ENCODE data around the gene FLII.
"Not testable (repeated sequence)": the region's sequence is repeated elsewhere in the genome, so short reads cannot be mapped to it uniquely, and the experiment has no call there.

FLII gene

DNA sequence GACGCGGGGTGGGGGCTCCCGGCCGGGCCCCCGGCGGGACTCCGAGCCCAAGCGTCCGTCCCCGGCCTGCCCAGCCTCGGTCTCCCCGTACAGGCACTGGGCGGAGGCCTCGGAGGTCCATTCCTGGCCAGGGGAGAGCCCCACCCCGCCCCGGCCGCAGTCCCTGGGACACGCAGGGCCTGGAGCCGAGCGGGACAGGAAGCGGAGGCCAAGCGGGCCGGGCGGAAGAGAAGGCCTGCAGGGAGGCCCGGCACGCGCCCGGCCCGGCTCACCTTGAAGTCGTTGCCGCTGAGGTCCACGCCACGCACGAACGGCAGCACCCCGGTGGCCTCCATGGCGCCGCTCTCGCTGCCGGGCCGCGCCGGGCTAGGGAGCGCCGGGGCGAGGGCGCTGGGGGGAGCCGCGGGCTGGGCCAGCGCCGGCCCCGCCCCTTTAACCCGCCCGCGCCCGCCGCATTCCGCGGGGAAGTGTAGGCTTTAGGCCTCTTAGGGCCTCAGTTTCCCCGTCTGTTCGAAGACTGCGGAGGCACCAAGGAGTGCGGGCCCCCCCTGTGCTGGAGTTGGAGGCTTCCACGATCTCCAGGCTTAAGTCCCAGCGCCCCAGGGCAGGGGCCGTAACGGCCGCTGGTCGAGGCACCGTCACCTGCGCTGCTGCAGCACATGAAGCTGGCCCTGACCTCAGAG is at the start of gene FLII:
TSS of gene FLII (minus strand) at position 383 of the 683 bp plus-strand sequence. CDS start at position 335, 48 bp downstream.
- peak; percentile 77 for DNase-seq (ENCODE audit: low spot score)

DNA sequence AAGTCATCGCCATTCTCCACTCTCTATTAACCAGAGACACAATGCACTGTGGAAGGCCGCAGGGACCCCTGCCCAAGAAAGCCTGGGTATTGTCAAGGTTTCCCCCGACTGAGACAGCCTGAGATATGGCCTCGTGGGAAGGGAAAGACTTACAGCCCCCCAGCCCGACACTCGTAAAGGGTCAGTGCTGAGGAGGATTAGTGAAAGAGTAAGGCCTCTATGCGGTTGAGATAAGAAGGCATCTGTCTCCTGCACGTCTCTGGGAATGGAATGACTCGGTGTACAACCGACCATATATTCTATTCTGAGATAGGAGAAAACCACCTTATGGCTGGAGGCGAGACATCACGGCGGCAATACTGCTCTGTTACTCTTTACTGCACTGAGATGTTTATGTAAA is 44.7 kb upstream of the FLII start:
- not testable (repeated sequence) for DNase-seq (ENCODE audit: low spot score)

- no peak for DNase-seq (ENCODE audit: low spot score)
Measured at GRCh38 chr17:18300725-18301480, 42.4 kb upstream of the FLII start.

- DNase-seq (ENCODE audit: low spot score) = not testable (repeated sequence)
Measured at GRCh38 chr17:18298061-18298460, 39.5 kb upstream of the FLII start.

- no peak for DNase-seq (ENCODE audit: low spot score)
Measured at GRCh38 chr17:18291718-18292540, 33.4 kb upstream of the FLII start.

DNA sequence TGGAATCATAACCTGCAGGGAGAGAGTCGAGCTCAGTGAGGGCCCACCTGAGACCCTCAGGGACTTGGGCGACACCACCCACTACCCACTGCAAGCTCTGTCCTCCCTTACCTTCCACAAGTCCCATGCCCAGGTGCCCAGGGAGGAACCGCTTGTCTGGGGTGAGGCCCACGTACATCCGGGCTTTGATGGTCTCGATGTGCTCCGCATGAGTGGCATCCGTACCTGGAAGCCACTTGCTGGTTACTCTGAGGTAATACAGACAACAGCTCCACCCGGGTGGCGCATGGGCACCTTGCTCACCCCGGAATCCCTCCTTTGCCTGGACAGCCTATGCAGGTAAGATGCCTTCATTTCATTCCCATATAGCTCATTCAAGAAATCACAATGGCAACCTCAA is 26.8 kb upstream of the FLII start:
- no peak for DNase-seq (ENCODE audit: low spot score)

DNA sequence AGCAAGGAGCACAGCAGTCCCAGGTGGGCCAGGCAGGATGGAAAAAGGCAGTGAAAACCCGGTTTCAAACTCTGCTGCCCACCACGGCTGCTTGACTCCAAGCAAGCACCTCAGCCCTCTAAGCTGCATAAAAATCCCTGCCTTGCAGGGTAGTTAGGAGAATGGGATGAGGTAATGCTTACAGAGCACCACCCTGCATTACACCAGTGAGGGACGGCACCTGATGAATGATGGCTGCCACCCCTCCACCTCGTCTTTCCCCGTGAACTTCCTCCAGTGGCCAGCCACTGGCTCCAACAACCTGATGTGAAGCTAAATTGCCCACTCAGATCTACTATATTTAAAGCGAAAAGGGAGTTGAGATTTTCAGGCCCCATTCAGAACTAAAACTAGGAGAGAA is 23.2 kb upstream of the FLII start:
- no peak for DNase-seq (ENCODE audit: low spot score)

GRCh38 chr17:18280766-18281371 is 22.3 kb upstream of the FLII start:
- DNase-seq (ENCODE audit: low spot score) = no peak

GRCh38 chr17:18280249-18280648 is 21.7 kb upstream of the FLII start:
- no peak for DNase-seq (ENCODE audit: low spot score)

DNA sequence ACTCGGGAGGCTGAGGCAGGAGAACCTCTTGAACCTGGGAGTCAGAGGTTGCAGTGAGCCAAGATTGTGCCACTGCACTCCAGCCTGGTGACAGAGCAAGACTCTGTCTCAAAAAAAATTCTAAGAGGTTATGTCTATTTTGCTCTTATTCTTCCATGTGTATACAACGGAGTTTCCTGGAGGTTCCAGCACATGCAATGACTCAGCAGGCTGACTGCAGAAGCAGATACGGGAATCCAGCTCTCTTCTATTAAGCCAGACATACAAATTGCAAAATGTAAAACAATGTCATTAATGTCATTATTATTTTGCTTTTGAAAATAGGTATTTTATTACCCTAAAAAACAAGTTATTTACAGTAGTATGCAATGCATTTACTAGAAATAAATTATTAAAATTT is 20.3 kb upstream of the FLII start:
- no peak for DNase-seq (ENCODE audit: low spot score)

DNA sequence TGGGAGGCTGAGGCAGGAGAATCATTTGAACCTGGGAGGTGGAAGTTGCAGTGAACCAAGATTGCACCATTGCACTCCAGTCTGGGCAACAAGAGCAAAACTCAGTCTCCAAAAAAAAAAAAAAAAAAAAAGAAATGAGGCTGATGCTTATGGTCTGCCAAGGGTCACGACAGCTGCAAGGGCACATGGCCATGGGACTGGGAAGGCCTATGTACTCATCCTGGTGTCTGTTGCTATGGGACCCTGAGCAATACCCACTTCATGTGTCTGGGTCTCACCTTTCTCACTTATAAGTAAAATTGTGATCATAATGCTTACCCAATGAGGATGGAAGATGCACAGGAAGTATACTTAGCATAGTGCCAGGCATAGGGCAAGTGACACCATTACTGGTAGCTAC is 18.5 kb upstream of the FLII start:
- no peak for DNase-seq (ENCODE audit: low spot score)

GRCh38 chr17:18270046-18270931 is 11.8 kb upstream of the FLII start:
- DNase-seq (ENCODE audit: low spot score) = no peak

GRCh38 chr17:18267927-18268711 is 9.6 kb upstream of the FLII start:
- DNase-seq (ENCODE audit: low spot score) = no peak

DNA sequence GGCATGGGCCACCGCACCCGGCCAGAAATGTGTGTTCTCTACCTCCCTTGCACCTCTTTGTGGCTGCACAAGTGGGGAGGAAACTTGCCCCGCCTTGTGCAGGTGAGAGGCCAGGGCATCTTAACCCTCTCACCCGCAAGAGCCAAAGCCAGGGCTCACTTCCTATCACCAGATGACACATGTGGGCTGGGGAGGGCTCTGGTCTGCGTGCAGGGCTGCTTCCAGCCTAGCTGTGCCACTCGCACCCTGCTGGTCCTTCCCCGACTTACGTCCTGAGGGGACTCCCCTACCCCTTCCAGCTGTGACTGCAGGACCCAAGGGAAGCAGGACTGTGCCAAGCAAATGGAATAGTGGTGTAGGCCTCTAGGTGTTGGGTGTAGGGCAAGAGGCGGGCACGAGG is 8.8 kb upstream of the FLII start:
- DNase-seq (ENCODE audit: low spot score) = no peak

DNA sequence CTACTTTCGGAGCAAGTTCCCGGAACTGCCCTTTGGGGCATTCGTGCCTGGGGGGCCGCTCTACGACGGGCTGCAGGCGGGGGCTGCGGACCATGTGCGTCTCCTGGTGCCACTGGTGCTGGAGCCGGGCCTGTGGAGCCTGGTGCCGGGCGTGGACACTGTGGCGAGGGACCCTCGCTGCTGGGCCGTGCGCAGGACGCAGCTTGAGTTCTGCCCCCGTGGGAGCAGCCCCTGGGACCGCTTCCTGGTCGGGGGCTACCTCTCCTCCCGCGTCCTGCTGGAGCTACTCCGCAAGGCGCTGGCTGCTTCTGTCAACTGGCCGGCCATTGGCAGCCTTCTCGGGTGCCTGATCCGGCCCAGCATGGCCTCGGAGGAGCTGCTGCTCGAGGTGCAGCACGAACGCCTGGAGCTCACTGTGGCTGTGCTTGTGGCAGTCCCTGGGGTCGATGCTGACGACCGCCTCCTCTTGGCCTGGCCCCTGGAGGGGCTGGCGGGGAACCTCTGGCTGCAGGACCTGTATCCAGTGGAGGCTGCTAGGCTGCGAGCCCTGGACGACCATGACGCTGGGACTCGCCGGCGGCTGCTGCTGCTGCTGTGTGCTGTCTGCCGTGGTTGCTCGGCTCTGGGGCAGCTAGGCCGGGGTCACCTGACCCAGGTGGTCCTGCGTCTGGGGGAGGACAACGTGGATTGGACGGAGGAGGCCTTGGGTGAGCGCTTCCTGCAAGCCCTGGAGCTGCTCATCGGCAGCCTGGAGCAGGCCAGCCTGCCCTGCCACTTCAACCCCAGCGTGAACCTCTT is 5.5 kb upstream of the FLII start:
- no peak for DNase-seq (ENCODE audit: low spot score)

DNA sequence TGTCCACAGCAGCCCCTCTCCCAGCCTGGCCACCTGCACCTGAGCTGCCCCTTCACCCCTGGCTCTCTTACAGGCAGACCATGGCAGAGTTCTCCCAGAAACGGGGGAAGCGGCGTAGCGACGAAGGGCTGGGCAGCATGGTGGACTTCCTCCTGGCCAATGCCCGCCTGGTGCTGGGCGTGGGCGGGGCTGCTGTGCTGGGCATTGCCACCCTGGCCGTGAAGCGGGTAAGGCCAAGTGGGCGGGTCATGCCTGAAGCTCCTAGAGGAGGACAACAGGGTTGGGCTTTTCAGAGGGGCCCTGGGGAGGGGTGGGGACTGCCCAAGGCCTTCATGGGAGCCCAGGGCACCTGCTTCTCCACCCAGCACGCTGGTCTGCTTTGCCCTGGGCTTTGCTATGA is 4.1 kb upstream of the FLII start:
- no peak for DNase-seq (ENCODE audit: low spot score)

- no peak for DNase-seq (ENCODE audit: low spot score)
Measured at GRCh38 chr17:18262111-18262510, 3.6 kb upstream of the FLII start.

DNA sequence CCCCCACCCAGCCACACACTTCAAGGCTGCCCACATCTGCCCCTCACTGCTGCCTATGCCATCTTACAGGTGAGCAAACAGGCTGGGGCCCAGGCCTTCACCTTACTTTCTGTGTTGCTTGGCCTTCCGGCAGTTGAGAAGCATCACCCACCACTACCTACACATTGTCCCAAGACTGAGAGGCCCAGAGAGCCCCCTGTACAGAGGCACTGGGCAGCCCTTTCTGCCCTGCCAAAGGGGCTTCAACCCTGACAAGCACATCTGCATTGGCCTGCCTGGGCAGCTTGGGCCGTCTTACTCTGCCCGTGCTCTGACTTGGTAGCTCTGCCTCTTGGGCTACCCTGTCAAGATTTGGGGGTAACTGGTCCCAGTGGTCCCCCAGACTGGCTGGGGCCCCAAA is 3.1 kb upstream of the FLII start:
- no peak for DNase-seq (ENCODE audit: low spot score)

DNA sequence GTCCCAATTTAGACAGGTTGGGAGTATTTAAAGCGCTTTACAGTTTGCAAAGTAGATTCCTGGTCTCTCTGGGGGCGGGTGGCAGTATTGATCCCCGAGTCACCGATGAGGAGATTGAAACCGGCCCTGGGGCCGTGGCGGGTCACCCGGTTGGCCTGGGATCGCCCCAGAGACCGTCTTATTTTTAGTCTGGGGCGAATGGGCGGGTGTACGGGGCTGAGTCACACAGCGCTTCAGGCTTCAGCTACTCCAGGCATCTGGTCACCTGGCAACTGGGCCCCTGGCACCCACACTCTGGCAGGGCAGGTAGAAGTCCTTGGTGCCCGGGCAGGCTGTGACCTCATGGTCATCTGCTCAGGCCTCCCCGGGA is 2.6 kb upstream of the FLII start:
- DNase-seq (ENCODE audit: low spot score) = no peak
